GM12878 (cell line): Measurements from ENCODE around the gene UBE3D. TPM values are rescaled to one million over a fixed set of nuclear protein-coding genes. Genes with fewer than 3 reads are reported as not detected.

ENCODE experiments used
- CHD1 ChIP-seq: IDR thresholded peaks from 2 replicates; pipeline ENCODE4 v1.6.1; 2012; ENCODE audit warnings: low read depth, low read length, improper control_type of control experiment
- CREM ChIP-seq: IDR thresholded peaks from 2 replicates; pipeline ENCODE4 v1.6.1; 2014; ENCODE audit warnings: antibody characterized with exemption, low read depth
- GATAD2B ChIP-seq: fragments of 450-650 bp; conservative IDR thresholded peaks from 2 replicates; pipeline ENCODE4 v1.6.1; 2017; ENCODE audit warnings: low read depth, mild to moderate bottlenecking, moderate library complexity
- HCFC1 ChIP-seq: fragments of 150-350 bp; IDR thresholded peaks from 2 replicates; pipeline ENCODE4 v1.6.1; 2014; ENCODE audit warnings: low read length
- MEF2A ChIP-seq: IDR thresholded peaks from 2 replicates; pipeline ENCODE4 v1.6.1; 2011; ENCODE audit warnings: low read depth, mild to moderate bottlenecking, low read length, moderate library complexity; ENCODE audit not compliant: insufficient read depth
- MTA3 ChIP-seq: IDR thresholded peaks from 2 replicates; pipeline ENCODE4 v1.6.1; 2012; ENCODE audit warnings: low read length, inconsistent platforms, borderline replicate concordance
- NFXL1 ChIP-seq: fragments of 450-650 bp; IDR thresholded peaks from 2 replicates; pipeline ENCODE4 v1.6.1; 2017; ENCODE audit warnings: antibody characterized with exemption, mild to moderate bottlenecking, borderline replicate concordance
- NFYA ChIP-seq: IDR thresholded peaks from 2 replicates; pipeline ENCODE4 v1.6.1; 2011; ENCODE audit warnings: low read depth, mild to moderate bottlenecking, low read length, improper control_type of control experiment, borderline replicate concordance
- SIX5 ChIP-seq: IDR thresholded peaks from 2 replicates; pipeline ENCODE4 v1.6.1; 2011; ENCODE audit warnings: mild to moderate bottlenecking, low read depth, low read length, moderate library complexity; ENCODE audit not compliant: severe bottlenecking
- SUPT20H ChIP-seq: IDR thresholded peaks from 2 replicates; pipeline ENCODE4 v1.6.1; 2011; ENCODE audit warnings: low read depth, mild to moderate bottlenecking, low read length, moderate library complexity, borderline replicate concordance; ENCODE audit not compliant: control insufficient read depth
- YY1 ChIP-seq: IDR thresholded peaks from 2 replicates; pipeline ENCODE4 v1.6.1; 2011; ENCODE audit warnings: low read depth, mild to moderate bottlenecking, low read length
- polyA plus RNA-seq, 11 experiments: library from polyadenylated mRNA; depleted of rRNA in 4 of 11; unstranded in 6 of 11; stranded (reverse) in 5 of 11; fragments of >200 nt; fragmentation: Nextera tagmentation in 4 of 11; fragmentation: Illumina TruSeq in 1 of 11; extraction: Ambion mirVana in 4 of 11; extraction: Trizol in 1 of 11; gene quantifications; 1 replicate in 1 of 11; 2 replicates in 10 of 11; pipeline versions ENCODE4 v1.2.1 to v1.2.3, GENCODE V29; 2011 to 2016; ENCODE audit warnings: inconsistent platforms in 2 of 11, missing spikeins in 2 of 11, low read depth in 1 of 11
- total RNA-seq, 4 experiments: library from RNA; depleted of rRNA in 3 of 4; stranded (reverse); fragments of >200 nt in 3 of 4; fragmentation: Illumina TruSeq in 1 of 4; extraction: Trizol in 1 of 4; gene quantifications; 2 replicates each; pipeline versions ENCODE4 v1.2.1 to v1.2.3, GENCODE V29; 2013 to 2021
- TF ChIP-seq, protein P1 (sequence below): fragments of 450-650 bp; IDR thresholded peaks from 2 replicates; pipeline ENCODE4 v1.6.1; 2016; ENCODE audit warnings: mild to moderate bottlenecking
- TF ChIP-seq, protein P2 (sequence below), 3 experiments: IDR thresholded peaks in 2 of 3; conservative IDR thresholded peaks in 1 of 3; 2 replicates each; pipeline ENCODE4 v1.5.1; 2011; ENCODE audit warnings: low read depth in 3 of 3, low read length in 3 of 3, mild to moderate bottlenecking in 3 of 3, control low read depth in 2 of 3, moderate library complexity in 2 of 3, inconsistent platforms in 1 of 3, mixed read lengths in 1 of 3; ENCODE audit not compliant: control insufficient read depth in 2 of 3, insufficient read depth in 1 of 3; ENCODE audit errors: extremely low read depth in 1 of 3
- TF ChIP-seq, protein P3 (sequence below): fragments of 450-650 bp; IDR thresholded peaks from 2 replicates; pipeline ENCODE4 v1.6.1; 2017; ENCODE audit warnings: mild to moderate bottlenecking

The UBE3D gene
- total and polyA plus RNA-seq, 10 of the 15 experiments (the other 5 are each of a cell fraction or from before 2014, with no cell fraction given) = 4.3 to 9.0 (median 7.5) TPM

DNA sequence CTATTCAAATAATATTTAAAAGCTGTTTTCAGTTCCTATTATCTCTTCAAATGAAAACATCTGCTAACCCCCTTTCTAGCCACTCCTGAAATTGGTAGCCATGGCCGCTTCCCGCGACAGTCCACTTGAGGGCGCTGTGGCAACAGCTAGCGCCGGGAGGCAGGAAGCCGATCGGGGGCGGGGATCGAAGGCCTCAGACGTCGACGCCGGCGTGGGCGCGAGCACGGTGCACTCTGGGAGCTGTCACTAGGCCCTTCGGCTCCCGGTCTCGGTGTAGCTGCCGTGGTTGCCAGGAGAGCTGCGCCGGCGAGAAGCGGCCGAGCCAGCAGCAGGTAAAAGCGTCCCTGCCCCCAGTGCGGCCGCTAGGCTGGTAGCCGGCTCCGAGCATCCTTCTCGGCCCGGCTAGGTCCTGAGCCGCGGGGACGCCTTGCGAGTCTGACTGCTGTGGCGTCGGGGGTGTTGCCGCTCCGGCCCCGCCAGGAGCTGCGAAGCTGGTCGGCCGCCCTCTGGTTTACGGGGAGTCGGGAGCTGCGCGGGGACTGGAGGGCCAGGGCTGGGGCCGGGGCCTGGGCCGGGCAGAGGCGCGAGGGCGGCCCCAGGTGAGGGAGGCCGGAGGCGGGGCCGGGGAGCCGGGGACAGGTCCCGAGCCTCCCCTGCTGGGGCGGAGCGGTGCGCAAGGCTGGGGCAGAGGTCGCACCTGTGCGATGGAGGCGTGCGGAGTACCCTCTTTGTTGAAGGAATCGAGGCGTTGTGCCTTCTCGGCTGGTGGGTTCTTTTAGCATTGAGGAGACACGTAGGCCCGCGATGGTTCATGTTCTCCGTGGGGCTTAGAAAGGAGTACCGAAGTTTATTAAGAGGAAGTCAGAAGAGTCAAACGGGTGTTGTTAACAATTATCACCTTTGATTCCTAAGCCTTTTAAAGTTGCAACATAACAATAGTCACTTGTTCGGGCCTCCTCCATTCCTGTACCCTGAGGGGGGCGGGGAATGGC lies 2.1 kb upstream of the UBE3D start, which contains the start of gene DOP1A (continued):
- TF ChIP-seq, protein P1, sequence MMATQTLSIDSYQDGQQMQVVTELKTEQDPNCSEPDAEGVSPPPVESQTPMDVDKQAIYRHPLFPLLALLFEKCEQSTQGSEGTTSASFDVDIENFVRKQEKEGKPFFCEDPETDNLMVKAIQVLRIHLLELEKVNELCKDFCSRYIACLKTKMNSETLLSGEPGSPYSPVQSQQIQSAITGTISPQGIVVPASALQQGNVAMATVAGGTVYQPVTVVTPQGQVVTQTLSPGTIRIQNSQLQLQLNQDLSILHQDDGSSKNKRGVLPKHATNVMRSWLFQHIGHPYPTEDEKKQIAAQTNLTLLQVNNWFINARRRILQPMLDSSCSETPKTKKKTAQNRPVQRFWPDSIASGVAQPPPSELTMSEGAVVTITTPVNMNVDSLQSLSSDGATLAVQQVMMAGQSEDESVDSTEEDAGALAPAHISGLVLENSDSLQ = peak; percentile 82
- TF ChIP-seq SUPT20H = no peak
- TF ChIP-seq MEF2A = peak; percentile 76
- TF ChIP-seq, protein P2, sequence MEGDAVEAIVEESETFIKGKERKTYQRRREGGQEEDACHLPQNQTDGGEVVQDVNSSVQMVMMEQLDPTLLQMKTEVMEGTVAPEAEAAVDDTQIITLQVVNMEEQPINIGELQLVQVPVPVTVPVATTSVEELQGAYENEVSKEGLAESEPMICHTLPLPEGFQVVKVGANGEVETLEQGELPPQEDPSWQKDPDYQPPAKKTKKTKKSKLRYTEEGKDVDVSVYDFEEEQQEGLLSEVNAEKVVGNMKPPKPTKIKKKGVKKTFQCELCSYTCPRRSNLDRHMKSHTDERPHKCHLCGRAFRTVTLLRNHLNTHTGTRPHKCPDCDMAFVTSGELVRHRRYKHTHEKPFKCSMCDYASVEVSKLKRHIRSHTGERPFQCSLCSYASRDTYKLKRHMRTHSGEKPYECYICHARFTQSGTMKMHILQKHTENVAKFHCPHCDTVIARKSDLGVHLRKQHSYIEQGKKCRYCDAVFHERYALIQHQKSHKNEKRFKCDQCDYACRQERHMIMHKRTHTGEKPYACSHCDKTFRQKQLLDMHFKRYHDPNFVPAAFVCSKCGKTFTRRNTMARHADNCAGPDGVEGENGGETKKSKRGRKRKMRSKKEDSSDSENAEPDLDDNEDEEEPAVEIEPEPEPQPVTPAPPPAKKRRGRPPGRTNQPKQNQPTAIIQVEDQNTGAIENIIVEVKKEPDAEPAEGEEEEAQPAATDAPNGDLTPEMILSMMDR (IDR thresholded peaks at IDR 0.05 in 2 of 3, conservative IDR thresholded peaks at IDR 0.05 in 1 of 3; ENCODE audit: control insufficient read depth in 2 of 3, extremely low read depth in 1 of 3, insufficient read depth in 1 of 3, low read depth in 3 of 3, low read length in 3 of 3) = peak; percentile 93 to 99 (median 96)
- TF ChIP-seq NFXL1 = no peak
- TF ChIP-seq YY1 = peak; percentile 95
- TF ChIP-seq, protein P3, sequence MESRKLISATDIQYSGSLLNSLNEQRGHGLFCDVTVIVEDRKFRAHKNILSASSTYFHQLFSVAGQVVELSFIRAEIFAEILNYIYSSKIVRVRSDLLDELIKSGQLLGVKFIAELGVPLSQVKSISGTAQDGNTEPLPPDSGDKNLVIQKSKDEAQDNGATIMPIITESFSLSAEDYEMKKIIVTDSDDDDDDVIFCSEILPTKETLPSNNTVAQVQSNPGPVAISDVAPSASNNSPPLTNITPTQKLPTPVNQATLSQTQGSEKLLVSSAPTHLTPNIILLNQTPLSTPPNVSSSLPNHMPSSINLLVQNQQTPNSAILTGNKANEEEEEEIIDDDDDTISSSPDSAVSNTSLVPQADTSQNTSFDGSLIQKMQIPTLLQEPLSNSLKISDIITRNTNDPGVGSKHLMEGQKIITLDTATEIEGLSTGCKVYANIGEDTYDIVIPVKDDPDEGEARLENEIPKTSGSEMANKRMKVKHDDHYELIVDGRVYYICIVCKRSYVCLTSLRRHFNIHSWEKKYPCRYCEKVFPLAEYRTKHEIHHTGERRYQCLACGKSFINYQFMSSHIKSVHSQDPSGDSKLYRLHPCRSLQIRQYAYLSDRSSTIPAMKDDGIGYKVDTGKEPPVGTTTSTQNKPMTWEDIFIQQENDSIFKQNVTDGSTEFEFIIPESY = no peak
- peak; percentile 72 for TF ChIP-seq GATAD2B
- peak; percentile 55 for TF ChIP-seq HCFC1
- TF ChIP-seq CHD1 = no peak
- no peak for TF ChIP-seq NFYA
- no peak for TF ChIP-seq MTA3
- no peak for TF ChIP-seq SIX5
- TF ChIP-seq CREM = peak; percentile 89
